GM21381 (cell line): ENCODE data around the gene WRNIP1.

Source experiments
- ATAC-seq: cut with Tn5 transposase; IDR thresholded peaks from one replicate; pipeline ENCODE4 v1.9.1; 2021; ENCODE audit warnings: mild to moderate bottlenecking, moderate library complexity; ENCODE audit not compliant: unreplicated experiment

Gene WRNIP1

DNA sequence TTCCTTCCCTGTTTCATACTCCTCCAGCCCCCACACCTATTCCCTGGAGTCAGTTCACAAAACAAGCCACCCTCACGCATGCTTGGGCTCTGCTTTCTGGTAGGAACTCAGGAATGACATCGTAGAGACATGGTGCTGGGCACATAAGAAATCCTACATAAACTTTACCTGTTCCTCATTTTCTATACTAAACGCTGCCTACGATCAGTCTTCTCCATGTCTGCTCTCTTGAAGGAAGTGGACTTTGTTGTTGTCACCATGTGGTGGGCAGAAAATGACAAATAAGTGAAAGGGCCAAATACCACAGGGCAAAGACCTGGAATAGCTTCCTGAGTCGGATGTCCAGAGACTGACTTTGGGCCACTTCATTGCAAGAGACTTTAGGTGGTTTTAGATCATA is 24.6 kb upstream of the WRNIP1 start:
- no peak for ATAC-seq

DNA sequence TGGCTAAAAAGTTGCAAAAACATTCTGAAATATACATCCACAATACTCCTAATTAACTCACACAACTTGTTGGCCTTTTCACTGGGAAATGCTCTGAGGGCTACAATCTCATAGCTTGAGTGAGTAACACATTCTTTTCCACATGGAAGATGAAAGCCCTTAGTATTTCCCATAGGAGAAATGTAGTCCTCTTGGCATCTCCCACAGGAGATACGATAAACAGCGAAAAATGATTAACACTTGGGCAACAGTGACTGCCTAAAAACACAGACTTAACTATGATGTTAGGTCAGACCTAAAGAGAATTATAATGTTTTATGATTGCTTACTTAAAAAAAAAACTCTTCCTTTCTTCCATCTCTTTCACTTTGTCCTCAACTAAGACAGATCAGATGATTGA is 23.4 kb upstream of the WRNIP1 start:
- no peak for ATAC-seq

DNA sequence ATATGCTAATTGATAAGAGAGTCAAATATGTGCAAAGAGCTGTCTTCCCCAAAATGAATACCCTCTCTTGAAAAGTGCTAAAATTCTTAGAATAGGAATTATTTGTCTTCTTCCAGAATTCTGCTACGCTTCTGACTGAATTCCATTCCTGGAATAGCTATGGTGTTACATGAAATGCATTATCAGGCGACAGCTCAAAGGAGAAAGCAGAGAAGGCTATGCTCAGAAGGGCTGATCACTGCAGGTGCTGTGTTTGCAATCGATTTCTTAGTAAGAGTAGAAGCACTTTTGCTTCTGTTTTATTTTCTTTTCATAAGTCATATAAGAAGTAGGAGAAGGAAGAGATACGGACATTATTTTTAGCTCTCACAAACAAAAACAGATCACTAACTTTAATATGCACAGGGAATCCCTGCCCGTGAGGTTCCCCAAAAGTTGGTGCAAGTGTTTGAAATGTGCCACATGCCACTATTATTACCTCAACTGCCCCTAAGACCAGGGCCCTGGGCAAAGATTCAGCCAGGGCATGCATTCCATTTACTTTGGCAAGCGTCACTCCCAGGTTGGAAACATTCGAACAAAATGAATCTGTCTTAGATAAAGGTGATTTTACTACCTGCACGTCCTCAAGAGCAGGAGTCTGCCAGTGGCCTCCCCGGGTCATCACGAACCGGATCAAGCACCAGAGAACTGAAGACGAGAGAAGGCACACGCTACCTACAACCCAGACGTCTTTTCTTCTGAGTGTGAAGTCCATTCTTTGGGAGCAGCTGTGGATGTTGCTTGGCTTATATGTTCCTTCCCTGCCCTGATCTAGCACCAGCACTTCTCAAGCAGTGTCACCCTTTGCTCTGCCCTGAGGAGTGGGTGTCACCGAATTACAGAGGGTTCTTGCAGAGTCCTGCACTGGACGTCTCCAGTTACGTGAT is 21.6 kb upstream of the WRNIP1 start:
- ATAC-seq: no peak

DNA sequence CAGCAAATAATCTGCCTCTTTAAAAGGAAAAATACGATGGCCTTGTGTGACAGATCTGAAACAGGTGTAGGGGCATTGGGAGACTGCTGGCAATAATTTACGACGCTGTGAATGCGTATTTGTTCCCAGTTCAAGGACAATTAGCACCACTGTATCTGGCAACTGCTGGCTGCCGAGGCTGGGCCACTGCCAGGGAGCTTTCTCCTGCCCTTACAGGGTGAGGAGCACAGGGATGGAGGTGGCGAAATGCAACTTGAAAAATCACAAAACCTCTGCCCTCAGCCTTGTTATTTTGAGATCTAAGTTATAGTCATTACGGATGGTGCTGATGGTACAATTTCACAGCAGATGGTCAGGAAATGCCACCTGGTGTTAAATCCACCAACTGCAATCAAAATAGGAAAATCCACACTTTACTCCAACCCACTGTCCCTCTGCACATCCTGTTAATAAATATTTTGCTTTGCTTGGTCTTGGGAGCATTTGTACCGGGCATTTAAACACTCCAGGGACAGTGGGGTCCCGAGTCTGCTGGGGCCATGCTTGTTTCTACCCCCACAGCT is 20.9 kb upstream of the WRNIP1 start:
- ATAC-seq: no peak

DNA sequence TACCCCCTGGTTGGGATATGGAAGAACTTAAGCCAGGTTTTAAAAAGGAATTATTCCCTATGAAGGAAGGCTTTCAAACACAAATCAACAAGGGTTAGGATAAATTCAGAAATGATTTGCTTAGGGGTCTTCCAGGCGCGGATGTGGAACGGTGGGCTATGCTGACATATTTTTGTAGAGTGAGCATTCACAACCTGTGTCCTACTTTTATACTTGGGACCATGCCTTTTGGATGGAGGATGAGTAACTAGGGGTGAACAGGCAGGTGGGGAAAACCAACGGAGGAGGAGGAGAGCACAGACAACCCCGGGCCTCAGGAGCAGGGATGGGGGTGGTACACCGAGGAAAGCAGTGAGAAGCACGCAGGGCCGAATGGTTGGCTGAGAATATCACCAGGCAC is 20.4 kb upstream of the WRNIP1 start:
- no peak for ATAC-seq

DNA sequence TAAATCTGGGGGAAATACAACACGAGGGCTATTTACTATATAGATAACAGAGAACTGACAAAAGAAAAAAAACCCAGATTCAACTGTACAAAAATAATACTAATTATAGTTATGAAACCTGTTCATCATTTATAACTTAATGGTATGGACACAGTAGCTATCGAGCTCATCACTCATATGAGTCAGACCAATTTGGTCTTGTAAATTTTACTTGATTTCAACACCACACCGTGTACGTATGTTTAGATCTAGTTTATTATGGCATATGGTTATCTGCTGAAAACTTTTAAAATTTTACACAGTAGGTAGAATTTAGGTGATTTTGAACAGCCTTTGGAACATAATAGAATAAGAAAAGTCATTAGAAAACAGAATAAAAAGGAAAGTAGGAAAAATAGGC is 19.9 kb upstream of the WRNIP1 start:
- no peak for ATAC-seq

DNA sequence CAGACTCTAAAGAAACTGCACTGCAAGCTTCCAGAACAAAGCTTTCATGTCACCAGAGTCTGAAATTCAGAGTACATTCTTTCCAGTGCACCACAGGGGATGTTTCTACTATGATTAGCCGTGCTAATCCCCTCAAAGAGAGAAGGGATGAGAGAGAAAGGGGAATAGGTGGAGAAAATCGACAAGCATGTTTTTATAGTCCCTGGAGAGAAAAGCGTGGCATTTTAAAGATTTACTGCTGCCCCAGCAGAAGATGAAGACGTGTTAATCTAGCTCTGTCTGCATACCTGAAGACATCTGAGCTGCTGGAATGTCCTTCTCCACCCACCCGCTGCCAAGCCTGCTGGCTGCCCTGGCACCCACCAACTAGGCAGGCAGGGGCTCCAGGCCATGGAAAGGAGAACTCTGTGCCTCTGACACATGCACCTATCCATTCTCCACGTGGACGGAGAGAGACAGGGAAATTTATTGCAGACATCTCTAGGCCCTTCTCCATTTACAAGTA is 18.6 kb upstream of the WRNIP1 start:
- ATAC-seq: no peak

DNA sequence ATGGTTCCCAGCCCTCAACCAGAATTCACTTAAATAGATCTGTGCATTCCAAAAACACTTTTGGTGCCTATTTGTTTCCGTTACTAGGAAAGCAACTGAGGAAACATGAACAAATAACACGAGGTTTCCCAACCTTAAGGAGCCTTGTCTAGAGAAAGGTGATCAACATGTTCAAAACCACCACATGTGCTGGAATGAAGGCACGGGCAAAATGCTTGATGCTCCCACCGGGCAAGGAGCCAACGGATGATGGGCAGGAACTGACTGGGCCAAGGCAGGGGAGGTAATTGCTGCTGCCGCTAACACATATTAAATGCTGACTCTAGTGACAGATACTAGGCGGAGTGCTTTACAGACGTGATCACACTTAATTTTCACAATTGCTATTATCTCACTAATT is 17.0 kb upstream of the WRNIP1 start:
- no peak for ATAC-seq

DNA sequence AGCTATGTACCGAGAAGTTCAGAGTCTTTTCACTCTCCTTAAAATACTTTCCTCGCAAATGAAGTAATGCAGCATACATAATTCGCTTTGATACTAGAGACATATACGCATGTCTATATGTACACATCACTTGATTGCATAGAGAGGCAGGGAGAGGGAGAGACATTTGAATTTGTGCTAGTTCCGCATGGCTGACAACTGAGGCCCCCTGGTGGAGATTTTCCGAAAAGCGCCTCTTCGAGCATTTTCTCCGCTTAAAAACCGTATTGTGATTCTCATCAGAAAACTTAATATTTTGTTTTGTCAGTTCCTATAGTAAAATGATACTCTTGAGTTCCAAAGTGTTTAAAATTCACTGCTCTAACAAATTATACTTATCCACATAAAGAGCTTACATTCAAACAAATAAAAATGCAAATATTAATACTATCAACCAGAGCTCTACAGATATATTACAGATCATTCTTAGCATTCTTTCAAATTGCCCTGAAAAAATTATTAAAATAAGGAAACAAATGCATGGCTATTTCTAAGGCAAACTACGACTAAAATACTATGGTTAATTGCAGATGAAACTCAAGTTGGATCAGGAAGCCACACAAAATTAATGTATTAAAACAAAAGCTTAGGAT is 15.1 kb upstream of the WRNIP1 start:
- ATAC-seq: no peak

DNA sequence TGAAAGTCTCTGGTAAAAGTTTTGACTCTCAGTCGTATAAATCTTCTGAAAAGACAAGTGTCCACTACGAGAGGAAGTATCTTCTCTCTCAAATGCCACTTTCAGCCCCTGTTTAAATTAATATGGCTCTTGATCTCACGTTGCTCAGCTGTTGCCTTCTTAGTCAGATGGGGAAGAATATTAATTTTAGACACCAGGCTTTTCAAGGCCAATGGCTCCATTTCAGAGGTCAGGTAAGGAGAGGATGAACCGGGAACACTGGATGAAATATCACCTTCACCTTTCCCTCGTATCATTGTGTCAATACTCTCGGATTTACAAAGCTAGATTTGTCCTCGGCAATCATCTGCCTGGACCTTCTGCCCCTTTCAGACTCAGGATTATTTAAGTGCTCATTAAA is 14.4 kb upstream of the WRNIP1 start, which contains the start of gene MYLK4:
Gene MYLK4, minus strand, starts transcription at position 91 of the 400 bp plus-strand sequence. CDS start 1,628 bp downstream, outside the sequence.
- ATAC-seq: no peak

DNA sequence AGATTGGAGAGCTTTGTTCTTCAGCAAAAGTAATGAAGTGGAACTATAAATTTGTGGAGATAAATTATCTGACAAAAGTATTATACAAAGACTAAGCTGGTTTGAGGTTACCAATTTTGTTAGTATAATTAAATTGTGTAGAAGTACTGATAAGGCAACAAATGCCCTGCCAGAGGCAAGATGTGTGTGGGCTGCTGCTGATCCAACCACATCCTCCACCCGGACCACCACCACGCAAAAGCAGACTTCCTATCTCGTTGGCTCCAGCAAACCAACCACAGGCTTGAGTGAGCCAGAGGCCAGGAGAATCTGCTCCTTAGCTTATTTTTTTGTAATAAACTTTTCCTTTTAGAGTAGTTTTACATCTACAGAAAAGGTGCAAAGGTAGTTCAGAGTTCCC is 13.3 kb upstream of the WRNIP1 start:
- ATAC-seq: no peak

DNA sequence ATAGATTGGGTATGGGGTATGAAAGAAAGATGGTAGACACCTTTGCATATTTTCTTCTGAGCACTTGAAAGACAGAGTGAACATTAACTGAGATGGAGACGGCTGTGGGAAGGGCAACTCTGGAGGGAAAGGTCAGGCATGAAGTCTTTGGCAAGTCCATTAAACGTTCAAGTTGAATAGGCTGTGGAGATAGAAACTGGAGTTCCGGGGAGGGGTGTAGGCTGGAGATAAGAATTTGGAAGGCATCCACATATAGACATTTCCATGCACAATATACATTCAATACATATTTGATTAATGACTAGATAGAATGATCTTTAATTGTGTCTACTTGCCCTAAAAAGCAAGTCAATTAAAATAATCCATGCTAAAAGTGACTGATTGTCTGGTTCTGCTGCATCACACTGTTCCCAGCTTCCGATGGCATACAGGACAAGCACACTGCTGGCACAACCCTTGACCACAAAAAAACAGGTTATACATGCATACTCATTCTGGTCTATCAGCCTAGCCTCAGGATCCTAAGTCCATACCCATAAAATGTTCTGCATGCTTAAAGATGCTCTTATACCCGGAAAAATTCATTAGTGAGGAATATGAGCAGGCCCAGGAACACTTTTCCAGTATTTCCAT is 12.6 kb upstream of the WRNIP1 start:
- ATAC-seq: no peak

DNA sequence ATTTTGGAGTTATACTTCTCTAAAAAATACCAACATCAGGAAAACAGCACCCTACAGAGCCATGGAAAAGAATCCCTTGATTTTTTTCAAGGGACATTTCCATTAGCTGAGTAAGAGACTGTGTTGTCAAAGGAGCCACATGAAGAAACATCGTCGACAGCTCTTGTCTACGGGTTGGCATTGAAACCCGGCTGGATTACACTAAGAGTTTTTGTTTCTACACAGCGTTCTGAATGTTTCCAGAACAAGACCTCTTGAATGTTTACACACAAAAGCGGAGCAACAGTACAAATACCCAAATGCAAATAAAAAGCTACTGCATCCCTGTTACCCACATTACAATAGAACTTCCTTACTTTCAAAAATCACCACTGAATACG is 12.1 kb upstream of the WRNIP1 start:
- ATAC-seq: no peak

DNA sequence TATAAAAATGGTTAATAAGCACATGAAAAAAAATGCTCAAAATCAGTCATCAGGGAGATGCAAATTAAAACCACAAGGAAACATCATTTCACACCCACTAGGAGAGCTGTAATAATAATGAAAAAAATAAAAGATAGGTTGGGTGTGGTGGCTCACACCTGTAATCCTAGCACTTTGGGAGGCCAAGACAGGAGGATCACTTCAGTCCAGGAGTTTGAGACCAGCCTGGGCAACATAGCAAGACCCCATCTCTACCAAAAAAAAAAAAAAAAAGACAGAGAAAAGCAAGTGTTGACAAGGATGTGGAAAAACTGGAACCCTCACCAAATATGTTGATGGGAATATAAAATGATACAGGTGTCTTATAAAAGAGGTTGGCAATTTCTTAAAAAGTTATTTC is 11.4 kb upstream of the WRNIP1 start:
- ATAC-seq: no peak

DNA sequence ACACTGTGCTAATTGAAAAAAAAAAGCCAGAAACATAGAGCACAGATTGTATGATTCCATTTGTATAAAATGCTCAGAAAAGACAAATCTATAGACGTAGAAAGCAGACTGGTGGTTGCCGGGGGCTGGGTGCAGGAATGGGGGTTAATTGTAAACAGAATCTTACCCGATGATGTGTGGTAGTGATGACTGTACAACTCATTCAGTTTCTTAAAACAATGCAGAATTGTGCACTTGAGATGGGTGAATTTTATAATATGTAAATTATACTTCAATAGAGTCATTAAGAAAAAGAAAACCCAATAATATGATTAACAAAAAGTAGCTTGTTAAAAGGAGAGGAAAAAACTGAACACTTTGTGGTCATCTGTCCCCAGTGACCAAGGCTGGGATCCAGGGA is 10.8 kb upstream of the WRNIP1 start:
- no peak for ATAC-seq

DNA sequence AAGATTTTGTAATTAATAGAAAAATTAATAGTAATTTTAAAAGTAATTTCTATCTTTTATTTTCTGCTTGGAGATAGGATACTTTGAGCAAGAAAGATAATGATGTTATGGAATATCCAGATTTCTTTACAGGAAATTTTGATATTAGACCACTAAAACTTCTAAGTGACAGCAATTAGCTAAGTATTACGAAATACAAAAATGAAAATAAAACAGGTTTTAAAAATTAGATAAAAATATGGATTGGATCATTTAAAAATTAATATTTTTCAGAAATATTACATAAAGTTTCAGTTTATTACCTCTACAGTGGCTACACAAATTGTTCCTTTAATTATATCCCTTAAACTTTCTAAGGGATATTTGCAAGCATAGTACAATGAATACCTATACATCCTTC is 10.3 kb upstream of the WRNIP1 start:
- no peak for ATAC-seq

DNA sequence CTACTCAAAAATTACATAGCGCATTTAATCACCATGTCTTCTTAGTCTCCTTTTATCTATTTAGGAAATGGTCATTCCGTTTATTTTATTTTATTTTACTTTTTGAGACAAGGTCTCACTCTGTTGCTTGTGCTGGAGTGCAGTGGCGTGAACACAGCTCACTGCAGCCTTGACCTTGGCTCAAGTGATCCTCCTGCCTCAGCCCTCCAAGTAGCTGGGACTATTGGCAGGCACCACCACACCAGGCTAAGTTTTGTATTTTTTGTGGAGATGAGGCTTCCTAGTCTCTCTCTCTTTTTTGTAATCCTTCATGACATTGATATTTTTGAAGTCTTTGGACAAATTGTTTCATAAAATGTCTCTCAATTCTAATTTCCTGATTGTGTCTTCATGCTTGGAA is 9.7 kb upstream of the WRNIP1 start:
- ATAC-seq: no peak

DNA sequence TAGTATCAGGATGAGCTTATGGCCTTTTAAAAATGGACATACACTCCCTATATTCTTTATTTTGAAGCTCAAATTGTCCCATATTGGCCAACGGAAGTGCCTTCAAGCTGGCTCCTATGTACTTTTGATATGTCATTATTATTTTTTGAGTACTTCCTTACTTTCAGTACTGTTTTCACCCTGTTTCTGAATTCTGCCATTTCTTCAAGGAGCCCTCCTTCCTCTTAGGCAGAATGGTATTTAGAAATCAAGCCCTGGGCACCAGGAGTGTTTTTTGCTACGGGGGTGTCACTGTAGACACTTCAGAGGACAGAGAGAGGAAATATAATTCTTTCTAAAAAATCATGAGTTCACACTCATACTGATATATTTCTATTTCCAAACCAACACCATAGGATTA is 9.0 kb upstream of the WRNIP1 start:
- no peak for ATAC-seq

DNA sequence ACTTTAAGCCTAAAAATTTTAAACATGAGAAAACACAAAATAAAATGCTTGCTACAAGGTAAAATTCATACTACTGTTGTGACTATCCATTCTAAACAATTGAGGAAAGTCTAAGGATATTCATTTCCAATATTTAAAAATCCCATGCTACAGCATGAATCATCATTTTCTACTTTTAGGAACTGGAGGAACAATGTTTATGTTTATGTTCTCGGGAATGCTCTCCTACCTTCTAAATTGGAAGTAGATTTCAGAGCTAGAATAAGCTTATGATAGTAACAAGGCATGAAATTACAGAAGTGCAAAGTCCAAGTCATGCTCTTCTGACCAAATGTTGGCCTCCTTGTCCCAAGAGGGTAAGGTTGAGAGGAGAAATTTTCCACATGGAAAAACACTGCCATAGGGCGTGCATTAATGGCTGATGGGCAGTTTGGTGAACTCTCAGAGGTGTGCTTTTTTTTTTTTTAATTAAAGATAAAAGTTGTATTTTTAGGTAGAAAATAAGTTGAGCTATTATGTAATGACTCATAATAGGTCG is 8.4 kb upstream of the WRNIP1 start:
- no peak for ATAC-seq

DNA sequence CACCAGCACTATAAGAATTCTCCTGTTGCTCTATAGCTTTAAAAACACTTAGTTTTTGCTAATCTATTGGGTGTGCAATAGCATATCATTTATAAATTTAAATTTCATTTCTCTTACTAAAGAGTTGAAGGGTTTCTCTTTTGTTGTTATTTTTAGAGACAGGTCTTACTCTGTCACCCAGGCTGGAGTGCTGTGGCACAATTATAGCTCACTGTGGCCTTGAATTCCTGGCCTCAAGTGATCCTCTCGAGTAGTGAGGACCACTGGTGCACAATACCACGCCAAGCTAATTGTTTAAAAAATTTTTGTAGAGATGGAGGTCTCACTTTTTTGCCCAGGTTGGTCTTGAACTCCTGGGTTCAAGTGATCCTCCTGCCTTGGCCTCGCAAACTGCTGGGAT is 6.2 kb upstream of the WRNIP1 start:
- ATAC-seq: no peak
